Measurements from ENCODE around the gene IP6K1.

- TF ChIP-seq, protein P1, sequence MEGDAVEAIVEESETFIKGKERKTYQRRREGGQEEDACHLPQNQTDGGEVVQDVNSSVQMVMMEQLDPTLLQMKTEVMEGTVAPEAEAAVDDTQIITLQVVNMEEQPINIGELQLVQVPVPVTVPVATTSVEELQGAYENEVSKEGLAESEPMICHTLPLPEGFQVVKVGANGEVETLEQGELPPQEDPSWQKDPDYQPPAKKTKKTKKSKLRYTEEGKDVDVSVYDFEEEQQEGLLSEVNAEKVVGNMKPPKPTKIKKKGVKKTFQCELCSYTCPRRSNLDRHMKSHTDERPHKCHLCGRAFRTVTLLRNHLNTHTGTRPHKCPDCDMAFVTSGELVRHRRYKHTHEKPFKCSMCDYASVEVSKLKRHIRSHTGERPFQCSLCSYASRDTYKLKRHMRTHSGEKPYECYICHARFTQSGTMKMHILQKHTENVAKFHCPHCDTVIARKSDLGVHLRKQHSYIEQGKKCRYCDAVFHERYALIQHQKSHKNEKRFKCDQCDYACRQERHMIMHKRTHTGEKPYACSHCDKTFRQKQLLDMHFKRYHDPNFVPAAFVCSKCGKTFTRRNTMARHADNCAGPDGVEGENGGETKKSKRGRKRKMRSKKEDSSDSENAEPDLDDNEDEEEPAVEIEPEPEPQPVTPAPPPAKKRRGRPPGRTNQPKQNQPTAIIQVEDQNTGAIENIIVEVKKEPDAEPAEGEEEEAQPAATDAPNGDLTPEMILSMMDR (IDR thresholded peaks at IDR 0.05; ENCODE audit: low read length) = no peak
- TF ChIP-seq EZH2 (IDR thresholded peaks at IDR 0.05; ENCODE audit: borderline replicate concordance, low read length) = no peak
These were observed 51.6 kb downstream of the IP6K1 start for GRCh38 chr3:49734752-49735151.

Data from OCI-LY1 (cell line).